PC-9 (cell line): ENCODE measurements around the gene VCL.
"Not testable (repeated sequence)": the region's sequence is repeated elsewhere in the genome, so short reads cannot be mapped to it uniquely, and the experiment has no call there.

Source experiments
- CTCF ChIP-seq: fragments of 200-600 bp; sonication (generic); conservative IDR thresholded peaks from 2 replicates; pipeline ENCODE4 v1.6.1; 2017; ENCODE audit warnings: mixed run types, antibody characterized with exemption, mild to moderate bottlenecking, moderate library complexity
- EZH2 ChIP-seq: fragments of 200-600 bp; sonication (generic); IDR thresholded peaks from 2 replicates; pipeline ENCODE4 v1.8.0; 2017; ENCODE audit warnings: antibody characterized with exemption, low read depth

DNA sequence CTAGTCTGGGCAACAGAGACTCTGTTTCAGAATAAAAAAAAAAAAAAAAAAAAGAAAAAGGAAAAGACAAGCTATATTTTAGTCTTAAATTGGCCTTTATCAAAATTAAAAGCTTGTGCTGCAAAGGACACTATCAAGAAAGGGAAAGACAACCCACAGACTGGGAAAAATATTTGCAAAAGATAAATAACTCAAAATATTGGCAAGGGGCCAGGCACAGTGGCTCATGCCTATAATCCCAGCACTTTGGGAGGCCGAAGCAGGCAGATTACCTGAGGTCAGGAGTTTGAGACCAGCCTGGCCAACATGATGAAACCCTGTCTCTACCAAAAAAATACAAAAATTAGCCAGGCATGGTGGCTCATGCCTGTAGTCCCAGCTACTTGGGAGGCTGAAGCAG lies 34.3 kb downstream of the VCL start:
- TF ChIP-seq CTCF, EZH2: not testable (repeated sequence)
